Inferior parietal cortex (tissue), 1 donor: ENCODE results near the gene CASP6.

Experiments used
- DNase-seq: peaks from one replicate; pipeline ENCODE4 v3.0.0-alpha.2; 2016; ENCODE audit errors: extremely low spot score

The CASP6 gene

GRCh38 chr4:109671350-109671749, 31.9 kb downstream of the CASP6 start:
- DNase-seq, result no peak

- DNase-seq, result no peak
These were observed 37.3 kb downstream of the CASP6 start for GRCh38 chr4:109665783-109666485.

GRCh38 chr4:109662771-109663170, 40.5 kb downstream of the CASP6 start:
- peak; percentile 32 for DNase-seq

GRCh38 chr4:109662116-109662515, 41.1 kb downstream of the CASP6 start:
- no peak for DNase-seq

- DNase-seq, result peak; percentile 28
These were observed 44.3 kb downstream of the CASP6 start for GRCh38 chr4:109658871-109659410.

GRCh38 chr4:109657854-109658418, 45.3 kb downstream of the CASP6 start:
- DNase-seq, result no peak

GRCh38 chr4:109655396-109655795, 47.8 kb downstream of the CASP6 start:
- no peak for DNase-seq

GRCh38 chr4:109649872-109650271, 53.4 kb downstream of the CASP6 start:
- DNase-seq, result no peak

GRCh38 chr4:109648997-109649575, 54.2 kb downstream of the CASP6 start:
- DNase-seq, result no peak

- DNase-seq, result no peak
These were observed 54.8 kb downstream of the CASP6 start for GRCh38 chr4:109648266-109648996.

GRCh38 chr4:109645874-109646710, 57.2 kb downstream of the CASP6 start:
- no peak for DNase-seq

GRCh38 chr4:109640644-109641043, 62.6 kb downstream of the CASP6 start:
- DNase-seq, result no peak
